Subcutaneous abdominal adipose tissue (tissue), 5 donors: ENCODE results near the gene OSM.

Source experiments
- H3K27ac ChIP-seq: one replicate; pipeline ENCODE4 v1.7.0; 2013; ENCODE audit warnings: low read depth, mild to moderate bottlenecking, inconsistent platforms, low read length, moderate library complexity
- H3K27me3 ChIP-seq, 5 donors: one replicate each; pipeline ENCODE4 v1.7.0; 2013; ENCODE audit warnings: low read length in 5 of 5, inconsistent platforms in 1 of 5; ENCODE audit not compliant: control insufficient read depth in 5 of 5, insufficient read depth in 4 of 5
- H3K36me3 ChIP-seq, 5 donors: one replicate each; pipeline ENCODE4 v1.7.0; 2013; ENCODE audit warnings: low read length in 5 of 5; ENCODE audit not compliant: control insufficient read depth in 5 of 5, insufficient read depth in 5 of 5
- H3K4me1 ChIP-seq, 5 donors: one replicate each; pipeline ENCODE4 v1.7.0; 2013; ENCODE audit warnings: low read length in 5 of 5, mild to moderate bottlenecking in 3 of 5, moderate library complexity in 1 of 5; ENCODE audit not compliant: control insufficient read depth in 5 of 5, insufficient read depth in 5 of 5
- H3K4me3 ChIP-seq, 5 donors: one replicate each; pipeline ENCODE4 v1.7.0; 2013; ENCODE audit warnings: low read length in 5 of 5, low read depth in 1 of 5
- H3K9ac ChIP-seq, 5 donors: one replicate each; pipeline ENCODE4 v1.7.0; 2013; ENCODE audit warnings: low read length in 5 of 5, mild to moderate bottlenecking in 4 of 5, moderate library complexity in 3 of 5
- H3K9me3 ChIP-seq, 5 donors: one replicate each; pipeline ENCODE4 v1.7.0; 2013; ENCODE audit warnings: low read length in 5 of 5; ENCODE audit not compliant: control insufficient read depth in 5 of 5
- donor health status: healthy.
- donor health status: healthy.
- donor health status: healthy.
- donor health status: healthy.
- donor health status: healthy.

Gene OSM

GRCh38 chr22:30230787-30231461, 35.7 kb downstream of the OSM start:
- H3K27ac ChIP-seq: no peak overlapping the region
- peaks cover 0 to 12% (median 7%) of the 10 kb centered on the region in 5 donors for H3K4me1 ChIP-seq
- no peak overlapping the region for H3K4me3 ChIP-seq
- H3K9me3 ChIP-seq: no peaks in the 10 kb centered on the region
- H3K36me3 ChIP-seq: no peaks in the 10 kb centered on the region
- peaks cover 0 to 22% (median 21%) of the 10 kb centered on the region in 5 donors for H3K27me3 ChIP-seq
- H3K9ac ChIP-seq: no peak overlapping the region

GRCh38 chr22:30230330-30230729, 36.3 kb downstream of the OSM start:
- H3K27me3 ChIP-seq: peaks cover 0 to 28% (median 21%) of the 10 kb centered on the region in 5 donors
- H3K9ac ChIP-seq: no peak overlapping the region
- peaks cover 0 to 2% (median under 1%) of the 10 kb centered on the region in 5 donors for H3K9me3 ChIP-seq
- no peaks in the 10 kb centered on the region for H3K36me3 ChIP-seq
- H3K4me1 ChIP-seq: peaks cover 0 to 8% (median 3%) of the 10 kb centered on the region in 5 donors
- H3K27ac ChIP-seq: no peak overlapping the region
- no peak overlapping the region for H3K4me3 ChIP-seq

- H3K4me1 ChIP-seq: no peaks in the 10 kb centered on the region
- no peak overlapping the region for H3K27ac ChIP-seq
- peaks cover 0 to 35% (median 21%) of the 10 kb centered on the region in 5 donors for H3K27me3 ChIP-seq
- no peaks in the 10 kb centered on the region for H3K36me3 ChIP-seq
- H3K4me3 ChIP-seq: no peak overlapping the region
- H3K9ac ChIP-seq: no peak overlapping the region
- H3K9me3 ChIP-seq: peaks cover 0 to 5% (median 3%) of the 10 kb centered on the region in 5 donors
These were observed 37.9 kb downstream of the OSM start for GRCh38 chr22:30228509-30229359.

GRCh38 chr22:30227438-30228228, 39.0 kb downstream of the OSM start:
- peaks cover 6 to 41% (median 22%) of the 10 kb centered on the region in 5 donors for H3K27me3 ChIP-seq
- no peak overlapping the region for H3K27ac ChIP-seq
- H3K9ac ChIP-seq: no peak overlapping the region
- no peak overlapping the region for H3K4me3 ChIP-seq
- peaks cover 0 to 5% (median 3%) of the 10 kb centered on the region in 5 donors for H3K9me3 ChIP-seq
- no peaks in the 10 kb centered on the region for H3K4me1 ChIP-seq
- H3K36me3 ChIP-seq: no peaks in the 10 kb centered on the region

GRCh38 chr22:30226192-30226832, 40.3 kb downstream of the OSM start:
- Histone ChIP-seq H3K27ac (no peak overlapping the region), H3K27me3 (peaks cover 14 to 47% (median 33%) of the 10 kb centered on the region in 5 donors), H3K9me3 (peaks cover 0 to 5% (median 3%) of the 10 kb centered on the region in 5 donors), H3K4me1 (no peaks in the 10 kb centered on the region), H3K36me3 (no peaks in the 10 kb centered on the region), H3K9ac (no peak overlapping the region), H3K4me3 (no peak overlapping the region)

GRCh38 chr22:30225220-30225927, 41.3 kb downstream of the OSM start:
- Histone ChIP-seq H3K9ac (no peak overlapping the region), H3K27ac (no peak overlapping the region), H3K4me3 (no peak overlapping the region), H3K9me3 (peaks cover 0 to 5% (median 3%) of the 10 kb centered on the region in 5 donors), H3K36me3 (no peaks in the 10 kb centered on the region), H3K4me1 (no peaks in the 10 kb centered on the region), H3K27me3 (peaks cover 14 to 48% (median 41%) of the 10 kb centered on the region in 5 donors)

GRCh38 chr22:30224161-30224857, 42.3 kb downstream of the OSM start:
- no peak overlapping the region for H3K4me3 ChIP-seq
- no peak overlapping the region for H3K9ac ChIP-seq
- peaks cover 0 to 5% (median 3%) of the 10 kb centered on the region in 5 donors for H3K9me3 ChIP-seq
- H3K36me3 ChIP-seq: no peaks in the 10 kb centered on the region
- no peak overlapping the region for H3K27ac ChIP-seq
- peaks cover 14 to 49% (median 40%) of the 10 kb centered on the region in 5 donors for H3K27me3 ChIP-seq
- no peaks in the 10 kb centered on the region for H3K4me1 ChIP-seq

GRCh38 chr22:30223303-30223702, 43.3 kb downstream of the OSM start:
- no peaks in the 10 kb centered on the region for H3K36me3 ChIP-seq
- no peak overlapping the region for H3K27ac ChIP-seq
- H3K27me3 ChIP-seq: peaks cover 14 to 46% (median 32%) of the 10 kb centered on the region in 5 donors
- H3K4me1 ChIP-seq: no peaks in the 10 kb centered on the region
- H3K4me3 ChIP-seq: no peak overlapping the region
- no peak overlapping the region for H3K9ac ChIP-seq
- peaks cover 0 to 5% (median 3%) of the 10 kb centered on the region in 5 donors for H3K9me3 ChIP-seq
